ENCODE measurements around the gene INPP5A. TPM values are rescaled to one million over a fixed set of nuclear protein-coding genes. Genes with fewer than 3 reads are reported as not detected.

INPP5A gene
- total RNA-seq, 1 experiment from 2014 or later, result 12.3 TPM

GRCh38 chr10:132630156-132630555, 92.6 kb downstream of the INPP5A start:
- Histone ChIP-seq H4K20me1 (ENCODE audit: insufficient read depth) (no peaks in the 10 kb centered on the region), H3K27me3 (ENCODE audit: insufficient read depth, low read length) (no peaks in the 10 kb centered on the region)
- RAD21 ChIA-PET (ENCODE audit: low non-redundant PET in 1 of 2, low total read pairs in 2 of 2, uncharacterized antibody in 2 of 2, unreplicated experiment in 2 of 2), result no interaction called here

More at GRCh38 chr10:132630156-132630555, 92.6 kb downstream of the INPP5A start:
- Histone ChIP-seq H3K36me3 (ENCODE audit: control insufficient read depth in 1 of 2, insufficient read depth in 2 of 2, low read length in 2 of 2) (no peaks in the 10 kb centered on the region), H3K4me3 (replicated peaks in 1 of 2; ENCODE audit: low read depth in 1 of 2, low read length in 2 of 2) (no peak overlapping the region), H3K79me2 (ENCODE audit: insufficient read depth, low read length) (no peaks in the 10 kb centered on the region), H3K9me3 (ENCODE audit: control insufficient read depth in 1 of 2, insufficient read depth in 1 of 2, low read depth in 1 of 2, low read length in 2 of 2) (no peaks in the 10 kb centered on the region), H3K9me2 (ENCODE audit: insufficient read depth) (no peaks in the 10 kb centered on the region), H3K4me1 (ENCODE audit: control insufficient read depth in 1 of 2, insufficient read depth in 2 of 2, low read length in 2 of 2) (no peaks in the 10 kb centered on the region), H3K4me2 (ENCODE audit: low read length) (no peak overlapping the region), H3K9ac (ENCODE audit: low read length) (no peak overlapping the region), H2AFZ (ENCODE audit: low read depth, low read length, poor library complexity, severe bottlenecking) (no peak overlapping the region), H3K27ac (ENCODE audit: low read depth, low read length) (no peak overlapping the region)
- ATAC-seq, result no peak
- TF ChIP-seq SRF (IDR thresholded peaks at IDR 0.05; ENCODE audit: low read depth) (no peak), ZNF274 (IDR thresholded peaks at IDR 0.05; ENCODE audit: low read depth, low read length) (no peak), POLR2AphosphoS5 (IDR thresholded peaks at IDR 0.05; ENCODE audit: low read depth, low read length) (no peak), CBX3 (IDR thresholded peaks at IDR 0.05; ENCODE audit: low read depth) (no peak), MAX (IDR thresholded peaks at IDR 0.05) (no peak), ELF1 (IDR thresholded peaks at IDR 0.05; ENCODE audit: borderline replicate concordance, low read depth) (no peak), EZH2 (IDR thresholded peaks at IDR 0.05) (no peak), EGR1 (IDR thresholded peaks at IDR 0.05; ENCODE audit: low read depth) (no peak), EZH2phosphoT487 (IDR thresholded peaks at IDR 0.05; ENCODE audit: borderline replicate concordance) (no peak), JUND (IDR thresholded peaks at IDR 0.05) (no peak), POLR2A (IDR thresholded peaks at IDR 0.05; ENCODE audit: borderline replicate concordance, extremely low read depth, insufficient read depth, insufficient read length) (no peak), CEBPB (IDR thresholded peaks at IDR 0.05; ENCODE audit: low read depth) (no peak), ZBTB33 (IDR thresholded peaks at IDR 0.05; ENCODE audit: extremely low read depth, insufficient replicate concordance, low read length) (no peak)
- TF ChIP-seq, protein P1, sequence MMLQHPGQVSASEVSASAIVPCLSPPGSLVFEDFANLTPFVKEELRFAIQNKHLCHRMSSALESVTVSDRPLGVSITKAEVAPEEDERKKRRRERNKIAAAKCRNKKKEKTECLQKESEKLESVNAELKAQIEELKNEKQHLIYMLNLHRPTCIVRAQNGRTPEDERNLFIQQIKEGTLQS (IDR thresholded peaks at IDR 0.05), result no peak
- BruUV-seq (replicated peaks), result no TSS peak
- ChIA-PET CTCF (no interaction called here), POLR2A (no interaction called here)
- intact Hi-C loops (cut with micrococcal nuclease), result no loop called here
- DNase-seq (ENCODE audit: low read depth, low spot score), result no peak
